ENCODE data around the gene GNA15. TPM values are rescaled to one million over a fixed set of nuclear protein-coding genes. Genes with fewer than 3 reads are reported as not detected.

The GNA15 gene, protein sequence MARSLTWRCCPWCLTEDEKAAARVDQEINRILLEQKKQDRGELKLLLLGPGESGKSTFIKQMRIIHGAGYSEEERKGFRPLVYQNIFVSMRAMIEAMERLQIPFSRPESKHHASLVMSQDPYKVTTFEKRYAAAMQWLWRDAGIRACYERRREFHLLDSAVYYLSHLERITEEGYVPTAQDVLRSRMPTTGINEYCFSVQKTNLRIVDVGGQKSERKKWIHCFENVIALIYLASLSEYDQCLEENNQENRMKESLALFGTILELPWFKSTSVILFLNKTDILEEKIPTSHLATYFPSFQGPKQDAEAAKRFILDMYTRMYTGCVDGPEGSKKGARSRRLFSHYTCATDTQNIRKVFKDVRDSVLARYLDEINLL
- 10 to 100 TPM in 1 of 4 donors, 1 to 10 TPM in 3; 5.3 to 18.5 (median 8.4) TPM for total RNA-seq

DNA sequence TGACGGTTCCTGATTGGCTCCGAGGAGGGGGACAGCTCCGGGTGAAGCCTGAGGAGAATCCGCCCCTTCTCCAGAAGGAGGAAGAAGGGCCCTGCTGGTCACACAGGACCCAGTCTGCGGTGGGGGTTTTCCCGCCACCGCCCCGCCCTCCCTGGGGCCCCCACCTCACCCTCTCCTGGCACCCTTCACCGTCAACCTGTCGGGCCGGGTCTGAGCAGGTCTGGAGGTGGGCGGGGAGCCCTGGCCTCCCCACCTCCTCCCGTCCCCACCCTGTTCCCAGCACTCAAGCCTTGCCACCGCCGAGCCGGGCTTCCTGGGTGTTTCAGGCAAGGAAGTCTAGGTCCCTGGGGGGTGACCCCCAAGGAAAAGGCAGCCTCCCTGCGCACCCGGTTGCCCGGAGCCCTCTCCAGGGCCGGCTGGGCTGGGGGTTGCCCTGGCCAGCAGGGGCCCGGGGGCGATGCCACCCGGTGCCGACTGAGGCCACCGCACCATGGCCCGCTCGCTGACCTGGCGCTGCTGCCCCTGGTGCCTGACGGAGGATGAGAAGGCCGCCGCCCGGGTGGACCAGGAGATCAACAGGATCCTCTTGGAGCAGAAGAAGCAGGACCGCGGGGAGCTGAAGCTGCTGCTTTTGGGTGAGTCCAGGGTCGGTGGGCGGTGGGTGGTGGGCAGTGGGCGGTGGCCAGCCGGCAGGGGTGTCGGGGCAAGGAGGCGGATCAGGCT is at the start of gene GNA15:
Gene GNA15, plus strand, starts transcription at position 73 of the 723 bp plus-strand sequence. Its CDS starts 418 bp downstream, at position 491.
- TF ChIP-seq, protein P1, sequence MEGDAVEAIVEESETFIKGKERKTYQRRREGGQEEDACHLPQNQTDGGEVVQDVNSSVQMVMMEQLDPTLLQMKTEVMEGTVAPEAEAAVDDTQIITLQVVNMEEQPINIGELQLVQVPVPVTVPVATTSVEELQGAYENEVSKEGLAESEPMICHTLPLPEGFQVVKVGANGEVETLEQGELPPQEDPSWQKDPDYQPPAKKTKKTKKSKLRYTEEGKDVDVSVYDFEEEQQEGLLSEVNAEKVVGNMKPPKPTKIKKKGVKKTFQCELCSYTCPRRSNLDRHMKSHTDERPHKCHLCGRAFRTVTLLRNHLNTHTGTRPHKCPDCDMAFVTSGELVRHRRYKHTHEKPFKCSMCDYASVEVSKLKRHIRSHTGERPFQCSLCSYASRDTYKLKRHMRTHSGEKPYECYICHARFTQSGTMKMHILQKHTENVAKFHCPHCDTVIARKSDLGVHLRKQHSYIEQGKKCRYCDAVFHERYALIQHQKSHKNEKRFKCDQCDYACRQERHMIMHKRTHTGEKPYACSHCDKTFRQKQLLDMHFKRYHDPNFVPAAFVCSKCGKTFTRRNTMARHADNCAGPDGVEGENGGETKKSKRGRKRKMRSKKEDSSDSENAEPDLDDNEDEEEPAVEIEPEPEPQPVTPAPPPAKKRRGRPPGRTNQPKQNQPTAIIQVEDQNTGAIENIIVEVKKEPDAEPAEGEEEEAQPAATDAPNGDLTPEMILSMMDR (IDR thresholded peaks at IDR 0.05; ENCODE audit: low read depth) = no peak

DNA sequence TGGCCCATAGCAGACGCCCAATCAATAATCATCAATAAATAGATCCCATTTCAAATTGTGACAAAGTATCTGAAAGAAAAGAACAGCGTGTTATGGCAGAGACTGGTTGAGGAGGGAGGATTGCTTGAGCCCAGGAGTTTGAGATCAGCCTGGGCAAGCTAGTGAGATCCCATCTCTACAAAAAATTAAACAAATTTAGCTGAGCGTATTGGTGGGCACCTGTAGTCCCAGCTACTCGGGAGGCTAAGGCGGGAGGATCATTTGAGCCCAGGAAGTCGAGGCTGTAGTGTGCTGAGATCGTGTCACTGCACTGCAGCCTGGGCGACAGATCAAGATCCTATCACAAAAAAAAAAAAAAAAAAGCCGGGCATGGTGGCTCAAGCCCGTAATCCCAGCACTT is 48.1 kb upstream of the GNA15 start:
- TF ChIP-seq, protein P1 (IDR thresholded peaks at IDR 0.05; ENCODE audit: low read depth) = no peak

DNA sequence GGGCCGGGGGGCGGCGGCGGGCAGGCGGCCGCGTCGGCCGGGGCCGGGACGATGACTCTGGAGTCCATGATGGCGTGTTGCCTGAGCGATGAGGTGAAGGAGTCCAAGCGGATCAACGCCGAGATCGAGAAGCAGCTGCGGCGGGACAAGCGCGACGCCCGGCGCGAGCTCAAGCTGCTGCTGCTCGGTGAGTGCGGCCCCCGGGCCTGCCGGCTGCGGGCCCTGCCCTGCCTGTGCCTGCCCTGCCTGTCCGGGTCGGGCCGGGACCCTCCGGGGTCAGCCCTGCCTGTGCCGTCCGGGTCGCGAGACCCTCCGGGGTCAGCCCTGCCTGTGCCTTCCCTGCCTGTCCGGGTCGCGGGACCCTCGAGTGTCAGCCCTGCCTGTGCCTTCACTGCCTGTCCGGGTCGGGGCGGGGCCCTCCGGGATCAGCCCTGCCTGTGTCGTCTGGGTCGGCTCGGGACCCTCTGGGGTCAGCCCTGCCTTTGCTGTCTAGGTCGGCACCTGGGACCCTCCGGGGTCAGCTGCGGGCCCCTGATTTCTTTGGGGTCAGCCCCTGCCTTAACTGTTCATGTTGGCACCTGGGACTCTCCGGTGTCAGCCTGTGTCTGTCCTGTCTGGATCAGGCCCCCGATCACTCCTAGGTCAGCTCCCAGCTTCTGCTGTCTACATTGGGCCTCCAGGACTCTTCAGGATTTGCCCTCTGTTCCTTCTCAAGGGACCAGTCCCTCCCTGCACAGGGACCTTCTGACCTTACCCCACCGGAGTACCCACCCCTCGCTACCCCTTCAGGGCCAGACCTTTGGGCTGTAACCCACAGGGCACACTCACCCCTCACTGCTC is 41.0 kb upstream of the GNA15 start:
- TF ChIP-seq, protein P1 (IDR thresholded peaks at IDR 0.05; ENCODE audit: low read depth) = no peak

DNA sequence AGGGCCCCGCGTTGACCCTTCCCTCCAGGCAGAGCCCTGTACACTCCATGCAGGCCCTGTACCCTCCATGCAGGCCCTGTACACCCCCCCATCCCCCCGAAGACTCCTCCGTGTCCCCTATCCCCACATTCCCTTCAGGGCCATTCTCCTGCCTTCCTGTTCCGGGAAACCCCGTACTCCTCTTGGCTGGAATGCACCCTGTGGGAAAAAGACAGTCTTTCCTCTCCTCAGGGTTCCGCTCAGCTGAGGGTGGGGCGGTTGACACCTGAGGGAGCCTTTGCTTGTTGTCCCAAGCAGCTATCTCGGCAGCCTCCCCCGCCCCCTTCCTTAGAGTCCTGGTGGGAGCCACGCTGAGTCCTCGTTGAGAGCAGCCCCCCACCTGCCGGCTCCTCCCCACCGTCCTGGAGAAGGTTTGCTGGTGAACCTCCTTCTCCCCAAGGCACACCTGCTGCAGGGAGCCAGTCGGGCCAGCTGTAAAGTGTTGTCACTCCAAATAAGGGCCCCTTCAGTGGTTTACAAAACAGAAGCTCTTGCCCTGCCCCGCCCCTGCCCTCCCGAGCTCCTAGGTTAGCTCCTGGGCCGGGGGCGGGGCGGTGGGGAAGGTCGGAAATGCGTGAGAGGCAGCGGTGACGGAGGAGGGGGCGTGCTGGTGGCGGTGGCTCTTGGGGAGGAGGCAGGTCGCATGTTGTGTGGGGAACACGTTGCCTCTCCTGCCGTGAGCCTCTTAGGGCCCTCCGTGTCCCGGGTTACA is 40.2 kb upstream of the GNA15 start:
- TF ChIP-seq, protein P1 (IDR thresholded peaks at IDR 0.05; ENCODE audit: low read depth) = no peak

DNA sequence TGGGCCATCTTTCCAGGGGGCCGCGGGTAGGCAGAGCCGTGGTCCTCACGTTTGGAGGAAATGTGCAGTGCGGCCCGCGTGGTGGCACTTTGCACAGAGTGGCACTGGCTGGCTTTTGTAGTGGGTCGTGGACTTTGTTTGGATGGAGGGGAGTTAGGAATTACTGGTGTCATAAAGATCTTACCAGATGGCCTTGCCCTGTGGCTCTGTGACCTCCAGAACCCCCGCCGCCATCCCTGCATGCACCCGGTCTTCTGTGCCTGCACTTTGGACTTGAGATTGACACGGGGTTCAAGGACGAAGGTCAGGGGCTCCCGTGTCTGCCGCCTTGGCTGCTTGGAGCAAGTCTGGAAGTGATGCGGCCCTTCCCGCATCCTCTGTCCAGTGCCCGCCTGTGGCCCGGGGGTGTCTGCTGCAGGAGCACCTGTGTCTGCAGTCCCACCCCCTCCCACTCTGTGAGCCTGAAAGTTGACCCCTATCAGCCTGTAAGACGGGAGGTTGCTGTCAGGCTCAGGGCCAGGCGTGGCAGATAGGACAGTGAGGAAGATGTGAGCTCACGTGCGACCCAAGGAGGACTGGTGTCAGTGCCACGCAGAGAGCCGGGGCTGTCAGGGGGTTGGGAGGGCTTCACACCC is 39.4 kb upstream of the GNA15 start:
- TF ChIP-seq, protein P1 (IDR thresholded peaks at IDR 0.05; ENCODE audit: low read depth) = no peak

DNA sequence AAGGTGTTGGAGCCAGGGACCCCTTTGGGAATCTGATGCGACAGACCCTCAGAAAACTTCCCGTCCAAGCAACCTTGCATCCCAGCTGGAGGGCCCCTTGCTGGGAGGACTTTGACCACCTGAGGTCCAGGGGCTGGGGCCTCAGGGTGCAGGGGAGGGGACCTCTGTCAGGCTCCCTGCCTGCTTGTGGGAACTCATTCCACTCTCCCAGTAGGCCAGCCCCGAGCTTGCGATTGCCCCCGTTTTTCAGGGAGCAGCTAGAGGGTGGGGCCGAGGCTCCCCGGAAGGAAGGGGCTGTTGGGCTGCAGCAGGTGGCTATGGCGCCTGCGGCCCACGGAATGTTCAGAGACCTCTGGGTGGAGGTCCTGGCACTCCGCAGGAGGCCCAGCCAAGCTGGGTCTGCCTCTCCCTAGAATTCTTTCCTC is 38.9 kb upstream of the GNA15 start:
- TF ChIP-seq, protein P1 (IDR thresholded peaks at IDR 0.05; ENCODE audit: low read depth) = no peak
